WTC11 (cell line): ENCODE data around the gene CNOT6. TPM values are rescaled to one million over a fixed set of nuclear protein-coding genes. Genes with fewer than 3 reads are reported as not detected.

Source experiments
- ATAC-seq: fragments of 200-7000 bp; cut with Tn5 transposase; 2 replicates; pipeline ENCODE4 v1.10.0; 2021; ENCODE audit warnings: mild to moderate bottlenecking, moderate library complexity
- CTCF ChIA-PET: fragments of 300-600 bp; sonication (Branson Sonifier 250); formaldehyde crosslinking; loops from one replicate; lab custom pipeline; 2021; ENCODE audit warnings: antibody characterized with exemption; lab: Charles Lee
- POLR2A ChIA-PET: fragments of 350-600 bp; sonication (Branson Sonifier 250); formaldehyde crosslinking; loops from one replicate; lab custom pipeline; 2021; ENCODE audit warnings: antibody characterized with exemption; lab: Charles Lee
- DNase-seq: peaks from one replicate; pipeline ENCODE4 v3.0.0; 2021; ENCODE audit warnings: low spot score
- H3K27ac Mint-ChIP-seq: 2 replicates; pipeline ENCODE4 v1.8.0; 2021; ENCODE audit warnings: mixed read lengths
- H3K27me3 Mint-ChIP-seq: 2 replicates; pipeline ENCODE4 v1.8.0; 2021; ENCODE audit warnings: low read depth, mild to moderate bottlenecking, moderate library complexity, mixed read lengths
- H3K36me3 Mint-ChIP-seq: 2 replicates; pipeline ENCODE4 v1.8.0; 2021; ENCODE audit warnings: mixed read lengths
- H3K4me1 Mint-ChIP-seq: 2 replicates; pipeline ENCODE4 v1.8.0; 2022; ENCODE audit warnings: mixed read lengths
- H3K4me3 Mint-ChIP-seq: 2 replicates; pipeline ENCODE4 v1.8.0; 2021; ENCODE audit warnings: mild to moderate bottlenecking, moderate library complexity, mixed read lengths
- H3K9me3 Mint-ChIP-seq: 2 replicates; pipeline ENCODE4 v1.8.0; 2021; ENCODE audit warnings: mixed read lengths
- AR ChIP-seq: fragments of 250-450 bp; sonication (Bioruptor Pico); IDR thresholded peaks from 2 replicates; pipeline ENCODE4 v1.9.0; 2021; ENCODE audit warnings: mild to moderate bottlenecking
- ATF1 ChIP-seq: sonication (generic); formaldehyde crosslinking; IDR thresholded peaks from 2 replicates; pipeline ENCODE4 v1.8.1; 2023; ENCODE audit warnings: mild to moderate bottlenecking, moderate library complexity, missing genetic modification reagents
- ATF2 ChIP-seq: sonication (generic); formaldehyde crosslinking; IDR thresholded peaks from 2 replicates; pipeline ENCODE4 v1.8.1; 2022; ENCODE audit warnings: low read depth, missing genetic modification reagents, borderline replicate concordance
- ELF4 ChIP-seq: sonication (generic); formaldehyde crosslinking; IDR thresholded peaks from 2 replicates; pipeline ENCODE4 v1.8.1; 2022; ENCODE audit warnings: low read depth, mild to moderate bottlenecking, moderate library complexity, missing genetic modification reagents
- EMX1 ChIP-seq: fragments of 250-450 bp; sonication (Bioruptor Pico); IDR thresholded peaks from 2 replicates; pipeline ENCODE4 v1.8.0; 2021; ENCODE audit warnings: mild to moderate bottlenecking
- HMGA2 ChIP-seq: fragments of 250-450 bp; sonication (Bioruptor Pico); IDR thresholded peaks from 2 replicates; pipeline ENCODE4 v1.4.0; 2021; ENCODE audit warnings: mild to moderate bottlenecking, moderate library complexity
- MAX ChIP-seq: sonication (generic); formaldehyde crosslinking; IDR thresholded peaks from 2 replicates; pipeline ENCODE4 v1.8.0; 2022; ENCODE audit warnings: mild to moderate bottlenecking, missing genetic modification reagents
- SP1 ChIP-seq: sonication (generic); formaldehyde crosslinking; conservative IDR thresholded peaks from 2 replicates; pipeline ENCODE4 v1.8.1; 2022; ENCODE audit warnings: missing genetic modification reagents
- TCF7 ChIP-seq: sonication (generic); formaldehyde crosslinking; IDR thresholded peaks from 2 replicates; pipeline ENCODE4 v1.8.0; 2022; ENCODE audit warnings: mild to moderate bottlenecking, low read depth, missing genetic modification reagents, moderate library complexity
- TEAD4 ChIP-seq: sonication (generic); formaldehyde crosslinking; IDR thresholded peaks from 2 replicates; pipeline ENCODE4 v1.8.0; 2022; ENCODE audit warnings: mild to moderate bottlenecking, missing genetic modification reagents
- ZNF263 ChIP-seq: sonication (generic); formaldehyde crosslinking; IDR thresholded peaks from 2 replicates; pipeline ENCODE4 v1.8.1; 2022; ENCODE audit warnings: low read depth, mild to moderate bottlenecking, moderate library complexity, missing genetic modification reagents
- ZNF396 ChIP-seq: fragments of 250-450 bp; sonication (Bioruptor Pico); IDR thresholded peaks from 2 replicates; pipeline ENCODE4 v1.8.0; 2021; ENCODE audit warnings: mild to moderate bottlenecking, moderate library complexity, borderline replicate concordance
- ZNF423 ChIP-seq: fragments of 250-450 bp; sonication (Bioruptor Pico); IDR thresholded peaks from 2 replicates; pipeline ENCODE4 v2.1.2; 2022; ENCODE audit warnings: mild to moderate bottlenecking, moderate library complexity
- total RNA-seq: library from RNA; stranded (reverse); gene quantifications from 3 replicates; pipeline ENCODE4 v1.2.3, GENCODE V29; 2021
- TF ChIP-seq, protein P1 (sequence below): sonication (generic); formaldehyde crosslinking; IDR thresholded peaks from 2 replicates; pipeline ENCODE4 v1.8.0; 2023; ENCODE audit warnings: missing genetic modification reagents
- TF ChIP-seq, protein P2 (sequence below): sonication (generic); formaldehyde crosslinking; IDR thresholded peaks from 2 replicates; pipeline ENCODE4 v1.8.1; 2023; ENCODE audit warnings: mild to moderate bottlenecking, missing genetic modification reagents, moderate library complexity
- TF ChIP-seq, protein P3 (sequence below): fragments of 200-600 bp; IDR thresholded peaks from 2 replicates; pipeline ENCODE4 v1.8.0; 2022; ENCODE audit warnings: antibody characterized with exemption
- TF ChIP-seq, protein P4 (sequence below): sonication (generic); formaldehyde crosslinking; IDR thresholded peaks from 2 replicates; pipeline ENCODE4 v1.8.0; 2022; ENCODE audit warnings: mild to moderate bottlenecking, missing genetic modification reagents

Gene CNOT6
- total RNA-seq, 1 experiment from 2014 or later: 41.0 TPM

DNA sequence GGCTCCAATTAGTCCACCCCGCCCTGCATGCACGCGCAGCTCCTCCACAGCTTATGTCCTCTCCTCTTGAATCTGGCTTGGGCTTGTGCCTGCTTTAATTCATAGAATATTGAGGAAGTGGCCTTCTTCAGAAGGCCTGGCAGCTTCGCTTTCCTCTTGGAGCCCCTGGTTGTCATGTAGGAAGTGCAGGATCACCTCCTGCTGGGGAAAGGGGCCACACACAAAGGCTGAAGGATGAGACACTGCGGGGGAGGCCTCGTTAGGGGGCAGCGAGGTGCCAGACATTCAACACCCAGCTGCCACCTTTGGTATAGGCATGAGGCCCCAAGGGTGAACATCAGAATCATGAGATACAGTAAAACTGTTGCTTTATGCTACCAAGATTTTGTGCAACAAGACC is 2.7 kb upstream of the CNOT6 start:
- H3K27me3 Mint-ChIP-seq: no peaks in the 10 kb centered on the region
- ATAC-seq (no peak), DNase-seq (no peak)
- ChIA-PET CTCF (interaction anchor here (0.7 to 1.3 kb wide), 8 partner anchors 9 to 281 kb away, joined by 3 to 9 read pairs (median 5); no protein-coding TSS in a partner anchor), POLR2A (interaction anchor here (1.1 kb wide), 1 partner anchor 100 kb away, joined by 5 read pairs; the partner anchor contains the start of gene SCGB3A1)
- peak overlapping the region; percentile 64 for H3K27ac Mint-ChIP-seq
- peaks cover 20% of the 10 kb centered on the region for H3K9me3 Mint-ChIP-seq
- H3K36me3 Mint-ChIP-seq: peaks cover 24% of the 10 kb centered on the region
- TF ChIP-seq HMGA2: no peak
- peak; percentile 55; the same call in 1 of the 2 replicates for TF ChIP-seq ZNF423
- no peak for TF ChIP-seq SP1 (CRISPR knock-in tag)
- H3K4me3 Mint-ChIP-seq: no peak overlapping the region
- H3K4me1 Mint-ChIP-seq: peaks cover 31% of the 10 kb centered on the region

- ATAC-seq (no peak), DNase-seq (no peak)
- Mint-ChIP-seq H3K4me1 (peaks cover 32% of the 10 kb centered on the region), H3K27ac (peak overlapping the region; percentile 29; the same call in 1 of the 2 replicates), H3K9me3 (peaks cover 18% of the 10 kb centered on the region), H3K4me3 (peak overlapping the region; percentile 12), H3K27me3 (no peaks in the 10 kb centered on the region), H3K36me3 (peaks cover 20% of the 10 kb centered on the region)
- CTCF ChIA-PET: interaction anchor here (0.5 to 1.4 kb wide), 12 partner anchors 8 to 282 kb away, joined by 3 to 9 read pairs (median 4); no protein-coding TSS in a partner anchor
- no peak for TF ChIP-seq AR (CRISPR knock-in tag)
- TF ChIP-seq TEAD4 (CRISPR knock-in tag): no peak
- TF ChIP-seq, protein P1, sequence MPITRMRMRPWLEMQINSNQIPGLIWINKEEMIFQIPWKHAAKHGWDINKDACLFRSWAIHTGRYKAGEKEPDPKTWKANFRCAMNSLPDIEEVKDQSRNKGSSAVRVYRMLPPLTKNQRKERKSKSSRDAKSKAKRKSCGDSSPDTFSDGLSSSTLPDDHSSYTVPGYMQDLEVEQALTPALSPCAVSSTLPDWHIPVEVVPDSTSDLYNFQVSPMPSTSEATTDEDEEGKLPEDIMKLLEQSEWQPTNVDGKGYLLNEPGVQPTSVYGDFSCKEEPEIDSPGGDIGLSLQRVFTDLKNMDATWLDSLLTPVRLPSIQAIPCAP: no peak
- no peak for TF ChIP-seq EMX1 (CRISPR knock-in tag)
- TF ChIP-seq ZNF263 (CRISPR knock-in tag): no peak
- no peak for TF ChIP-seq TCF7 (CRISPR knock-in tag)
- TF ChIP-seq ZNF423: no peak
- no peak for TF ChIP-seq ATF2 (CRISPR knock-in tag)
- TF ChIP-seq ZNF396: no peak
- no peak for TF ChIP-seq MAX
- TF ChIP-seq, protein P2, sequence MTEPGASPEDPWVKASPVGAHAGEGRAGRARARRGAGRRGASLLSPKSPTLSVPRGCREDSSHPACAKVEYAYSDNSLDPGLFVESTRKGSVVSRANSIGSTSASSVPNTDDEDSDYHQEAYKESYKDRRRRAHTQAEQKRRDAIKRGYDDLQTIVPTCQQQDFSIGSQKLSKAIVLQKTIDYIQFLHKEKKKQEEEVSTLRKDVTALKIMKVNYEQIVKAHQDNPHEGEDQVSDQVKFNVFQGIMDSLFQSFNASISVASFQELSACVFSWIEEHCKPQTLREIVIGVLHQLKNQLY (CRISPR knock-in tag): no peak
- no peak for TF ChIP-seq ELF4 (CRISPR knock-in tag)
- TF ChIP-seq, protein P3, sequence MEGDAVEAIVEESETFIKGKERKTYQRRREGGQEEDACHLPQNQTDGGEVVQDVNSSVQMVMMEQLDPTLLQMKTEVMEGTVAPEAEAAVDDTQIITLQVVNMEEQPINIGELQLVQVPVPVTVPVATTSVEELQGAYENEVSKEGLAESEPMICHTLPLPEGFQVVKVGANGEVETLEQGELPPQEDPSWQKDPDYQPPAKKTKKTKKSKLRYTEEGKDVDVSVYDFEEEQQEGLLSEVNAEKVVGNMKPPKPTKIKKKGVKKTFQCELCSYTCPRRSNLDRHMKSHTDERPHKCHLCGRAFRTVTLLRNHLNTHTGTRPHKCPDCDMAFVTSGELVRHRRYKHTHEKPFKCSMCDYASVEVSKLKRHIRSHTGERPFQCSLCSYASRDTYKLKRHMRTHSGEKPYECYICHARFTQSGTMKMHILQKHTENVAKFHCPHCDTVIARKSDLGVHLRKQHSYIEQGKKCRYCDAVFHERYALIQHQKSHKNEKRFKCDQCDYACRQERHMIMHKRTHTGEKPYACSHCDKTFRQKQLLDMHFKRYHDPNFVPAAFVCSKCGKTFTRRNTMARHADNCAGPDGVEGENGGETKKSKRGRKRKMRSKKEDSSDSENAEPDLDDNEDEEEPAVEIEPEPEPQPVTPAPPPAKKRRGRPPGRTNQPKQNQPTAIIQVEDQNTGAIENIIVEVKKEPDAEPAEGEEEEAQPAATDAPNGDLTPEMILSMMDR: no peak
- TF ChIP-seq, protein P4, sequence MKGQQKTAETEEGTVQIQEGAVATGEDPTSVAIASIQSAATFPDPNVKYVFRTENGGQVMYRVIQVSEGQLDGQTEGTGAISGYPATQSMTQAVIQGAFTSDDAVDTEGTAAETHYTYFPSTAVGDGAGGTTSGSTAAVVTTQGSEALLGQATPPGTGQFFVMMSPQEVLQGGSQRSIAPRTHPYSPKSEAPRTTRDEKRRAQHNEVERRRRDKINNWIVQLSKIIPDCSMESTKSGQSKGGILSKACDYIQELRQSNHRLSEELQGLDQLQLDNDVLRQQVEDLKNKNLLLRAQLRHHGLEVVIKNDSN (CRISPR knock-in tag): no peak
- TF ChIP-seq ATF1 (CRISPR knock-in tag): no peak
- POLR2A ChIA-PET: interaction anchor here (1.1 kb wide), 1 partner anchor 99 kb away, joined by 5 read pairs; the partner anchor contains the start of gene SCGB3A1
Measured at GRCh38 chr5:180492226-180492903, 1.8 kb upstream of the CNOT6 start.
